Right atrium auricular region (tissue), 2 donors: ENCODE results near the gene CD38. TPM values are rescaled to one million over a fixed set of nuclear protein-coding genes. Genes with fewer than 3 reads are reported as not detected.
"Not testable (repeated sequence)": the region's sequence is repeated elsewhere in the genome, so short reads cannot be mapped to it uniquely, and the experiment has no call there.

Experiments
- DNase-seq: peaks from one replicate; pipeline ENCODE4 v3.0.0-alpha.2; 2019; ENCODE audit warnings: low spot score
- H3K27ac ChIP-seq, 2 donors: fragments of 200-600 bp; sonication (generic); 1 replicate in 1 of 2; 2 replicates in 1 of 2; pipeline ENCODE4 v1.5.1; 2016 to 2019
- H3K27me3 ChIP-seq, 2 donors: fragments of 200-600 bp; sonication (generic); one replicate each; pipeline versions ENCODE4 v1.5.1 to v1.6.0; 2017 to 2019
- H3K36me3 ChIP-seq: fragments of 200-600 bp; sonication (generic); one replicate; pipeline ENCODE4 v1.5.1; 2016
- H3K4me1 ChIP-seq, 2 donors: fragments of 200-600 bp; sonication (generic); one replicate each; pipeline versions ENCODE4 v1.5.1 to v1.6.0; 2017 to 2019
- H3K4me3 ChIP-seq, 2 donors: fragments of 200-600 bp; sonication (generic); 1 replicate in 1 of 2; 2 replicates in 1 of 2; pipeline ENCODE4 v1.5.1; 2017 to 2019; ENCODE audit warnings: mild to moderate bottlenecking in 1 of 2, moderate library complexity in 1 of 2
- H3K9me3 ChIP-seq, 2 donors: fragments of 200-600 bp; sonication (generic); one replicate each; pipeline ENCODE4 v1.5.1; 2019
- CTCF ChIP-seq, 2 donors: fragments of 200-600 bp; sonication (generic); IDR thresholded peaks; one replicate each; pipeline ENCODE4 v1.5.1; 2019; ENCODE audit warnings: antibody characterized with exemption in 2 of 2
- total RNA-seq, 2 donors: library from RNA; depleted of rRNA; stranded (reverse); fragments of >200 nt; gene quantifications; one replicate each; pipeline ENCODE4 v1.1.0, GENCODE V29; 2016

Gene CD38
- total RNA-seq, 2 donors from 2014 or later = 3.1 to 4.9 TPM

DNA sequence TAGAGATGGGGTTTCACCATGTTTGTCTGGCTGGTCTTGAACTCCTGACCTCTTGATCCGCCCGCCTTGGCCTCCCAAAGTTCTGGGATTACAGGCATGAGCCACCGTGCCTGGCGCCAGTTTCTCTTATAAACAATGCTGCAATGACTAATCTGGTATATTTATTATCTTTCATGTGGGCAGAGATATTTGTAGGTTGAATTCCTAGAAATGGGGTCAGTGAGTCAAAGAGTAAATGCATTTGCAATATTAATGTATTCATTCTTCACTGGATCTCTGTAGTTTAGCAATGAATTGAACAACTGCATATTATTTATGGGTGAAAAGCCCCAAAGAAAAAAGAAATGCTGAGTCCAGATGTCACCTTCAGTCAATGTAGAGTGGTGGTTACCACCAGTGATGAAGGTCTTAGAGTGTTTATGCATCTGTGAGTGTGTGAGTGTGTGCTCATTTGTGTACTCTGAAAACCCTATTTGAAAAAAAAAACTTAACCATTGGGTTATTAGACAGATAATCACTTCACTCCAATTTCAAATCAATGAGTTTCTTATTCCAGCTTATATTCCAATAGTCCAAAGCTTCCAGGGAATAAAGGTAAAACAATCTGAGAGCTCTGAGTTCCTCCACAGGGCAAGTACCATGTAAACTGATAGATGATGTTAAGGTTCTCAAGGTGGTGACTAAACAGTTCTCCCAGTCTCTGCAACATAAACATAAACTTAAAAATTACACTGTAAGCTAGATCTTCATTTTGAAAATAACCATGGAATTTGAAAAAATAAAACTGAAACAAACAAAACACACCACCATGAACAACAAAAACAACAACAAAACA, 22.6 kb upstream of the CD38 start:
- TF ChIP-seq CTCF (IDR thresholded peaks at IDR 0.05) = no peak
- DNase-seq = no peak
- Histone ChIP-seq H3K27me3 (no peaks in the 10 kb centered on the region), H3K27ac (no peak overlapping the region), H3K9me3 (no peaks in the 10 kb centered on the region), H3K36me3 (no peaks in the 10 kb centered on the region), H3K4me3 (no peak overlapping the region), H3K4me1 (peaks cover 0 to 17% of the 10 kb centered on the region in 2 donors)

- no peak overlapping the region for H3K4me3 ChIP-seq
- no peaks in the 10 kb centered on the region for H3K36me3 ChIP-seq
- TF ChIP-seq CTCF (IDR thresholded peaks at IDR 0.05) = no peak
- H3K27ac ChIP-seq = no peak overlapping the region
- DNase-seq = no peak
- peaks cover 0 to 17% of the 10 kb centered on the region in 2 donors for H3K4me1 ChIP-seq
- no peaks in the 10 kb centered on the region for H3K9me3 ChIP-seq
- no peaks in the 10 kb centered on the region for H3K27me3 ChIP-seq
Observed at GRCh38 chr4:15756361-15756861, 21.7 kb upstream of the CD38 start.

DNA sequence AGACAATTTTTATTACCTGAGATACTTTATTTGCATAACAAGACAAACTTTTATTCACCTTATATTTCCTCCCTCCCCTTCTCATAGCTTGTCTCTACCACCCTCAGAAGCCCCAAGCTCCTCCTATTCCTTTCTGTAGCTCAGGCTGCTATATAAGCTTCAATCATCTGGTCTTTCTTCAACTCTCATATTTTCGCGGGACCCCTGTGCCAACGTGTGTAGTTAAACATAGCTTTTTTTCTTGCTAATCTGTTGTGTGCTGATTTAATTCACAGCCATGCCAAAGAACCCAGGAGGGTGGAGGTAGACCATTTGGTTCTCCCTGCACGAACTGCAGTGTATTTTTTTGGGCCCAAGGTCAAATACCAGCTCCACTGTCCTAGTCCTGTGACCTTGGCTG, 21.1 kb upstream of the CD38 start:
- Histone ChIP-seq H3K36me3 (no peaks in the 10 kb centered on the region), H3K27ac (no peak overlapping the region), H3K4me3 (no peak overlapping the region)

DNA sequence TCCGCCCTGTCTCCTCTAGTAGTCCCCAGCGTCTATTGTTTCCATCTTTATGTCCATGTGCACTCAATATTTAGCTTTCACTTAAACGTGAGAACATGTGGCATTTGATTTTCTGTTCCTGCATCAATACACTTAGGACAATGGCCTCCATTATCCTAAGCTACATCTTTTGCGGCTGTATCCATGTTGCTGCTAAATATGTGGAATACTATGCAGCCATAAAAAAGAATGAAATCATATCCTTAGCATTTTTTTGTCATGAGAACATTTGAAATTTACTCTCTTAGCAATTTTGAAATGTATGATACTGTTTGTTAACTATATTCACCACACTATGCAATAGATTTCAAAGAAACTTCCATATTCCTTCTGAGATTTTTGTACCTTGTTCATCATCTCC, 19.8 kb upstream of the CD38 start:
- no peak for TF ChIP-seq CTCF (IDR thresholded peaks at IDR 0.05)
- Histone ChIP-seq H3K9me3 (no peaks in the 10 kb centered on the region), H3K27ac (no peak overlapping the region), H3K4me1 (peaks cover 0 to 17% of the 10 kb centered on the region in 2 donors), H3K36me3 (no peaks in the 10 kb centered on the region), H3K4me3 (no peak overlapping the region), H3K27me3 (no peaks in the 10 kb centered on the region)
- DNase-seq = no peak

More for the DNA sequence above, 21.1 kb upstream of the CD38 start:
- H3K9me3 ChIP-seq = no peaks in the 10 kb centered on the region
- no peaks in the 10 kb centered on the region for H3K27me3 ChIP-seq
- DNase-seq = no peak
- TF ChIP-seq CTCF (IDR thresholded peaks at IDR 0.05) = no peak
- H3K4me1 ChIP-seq = peaks cover 0 to 17% of the 10 kb centered on the region in 2 donors

- not testable (repeated sequence) for H3K27ac ChIP-seq, H3K9me3 ChIP-seq, H3K4me1 ChIP-seq, H3K27me3 ChIP-seq, H3K36me3 ChIP-seq, H3K4me3 ChIP-seq, DNase-seq
Observed at GRCh38 chr4:15762460-15762859, 15.7 kb upstream of the CD38 start.

- Histone ChIP-seq H3K27me3 (no peaks in the 10 kb centered on the region), H3K4me1 (no peaks in the 10 kb centered on the region), H3K9me3 (no peaks in the 10 kb centered on the region), H3K4me3 (no peak overlapping the region), H3K27ac (no peak overlapping the region), H3K36me3 (no peaks in the 10 kb centered on the region)
- TF ChIP-seq CTCF (IDR thresholded peaks at IDR 0.05) = no peak
- no peak for DNase-seq
Observed at GRCh38 chr4:15765391-15765790, 12.7 kb upstream of the CD38 start.
